Uterus (tissue), 2 donors: Measurements from ENCODE around the gene TTC22.

Experiments
- CTCF ChIP-seq, 4 experiments: fragments of 200-600 bp in 2 of 4; fragments of 450-650 bp in 2 of 4; sonication (generic) in 2 of 4; IDR thresholded peaks; one replicate each; pipeline ENCODE4 v1.5.1; 2016 to 2019; ENCODE audit warnings: antibody characterized with exemption in 4 of 4, mild to moderate bottlenecking in 2 of 4, moderate library complexity in 1 of 4
- POLR2A ChIP-seq, 2 donors: fragments of 450-650 bp; IDR thresholded peaks; one replicate each; pipeline ENCODE4 v1.6.1; 2016; ENCODE audit warnings: antibody characterized with exemption in 2 of 2, mild to moderate bottlenecking in 1 of 2, moderate library complexity in 1 of 2

- no peak for TF ChIP-seq CTCF (IDR thresholded peaks at IDR 0.05)
- TF ChIP-seq POLR2A (IDR thresholded peaks at IDR 0.05), result no peak
Measured at GRCh38 chr1:54786778-54787177, 14.3 kb downstream of the TTC22 start.
